SIG-M5 treated with dmso at 0.1 percent for 504 hours (cell line): ENCODE data around the gene ROCK2.

Experiments
- DNase-seq: peaks from one replicate; lab custom pipeline; 2025; ENCODE audit not compliant: unreplicated experiment; lab: John Stamatoyannopoulos, UW

The ROCK2 gene

DNA sequence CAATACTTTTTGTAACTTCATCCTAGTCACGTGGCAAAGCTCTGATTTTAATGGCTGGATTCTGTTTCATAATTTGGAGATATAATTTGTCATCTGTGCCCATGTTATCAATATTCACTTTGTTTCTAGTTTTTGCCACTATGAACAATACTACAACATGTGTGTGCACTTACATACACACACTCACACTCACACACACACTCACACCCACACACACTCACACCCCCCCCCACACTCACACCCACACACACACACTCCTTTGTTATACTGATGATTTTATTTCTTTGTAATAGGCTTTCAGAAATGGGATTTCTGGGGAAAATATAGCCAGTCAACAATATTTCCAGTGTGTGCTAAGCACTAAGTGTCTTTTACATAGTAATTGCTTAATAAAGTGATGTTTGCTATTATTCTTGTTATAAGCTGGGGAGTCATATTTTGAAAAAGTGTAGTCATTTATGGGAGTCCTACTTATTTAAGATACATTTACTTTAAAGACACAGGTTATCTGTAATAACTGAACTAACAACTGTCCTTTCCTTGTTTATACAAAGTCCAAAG is 22.8 kb upstream of the ROCK2 start:
- DNase-seq, result no peak

DNA sequence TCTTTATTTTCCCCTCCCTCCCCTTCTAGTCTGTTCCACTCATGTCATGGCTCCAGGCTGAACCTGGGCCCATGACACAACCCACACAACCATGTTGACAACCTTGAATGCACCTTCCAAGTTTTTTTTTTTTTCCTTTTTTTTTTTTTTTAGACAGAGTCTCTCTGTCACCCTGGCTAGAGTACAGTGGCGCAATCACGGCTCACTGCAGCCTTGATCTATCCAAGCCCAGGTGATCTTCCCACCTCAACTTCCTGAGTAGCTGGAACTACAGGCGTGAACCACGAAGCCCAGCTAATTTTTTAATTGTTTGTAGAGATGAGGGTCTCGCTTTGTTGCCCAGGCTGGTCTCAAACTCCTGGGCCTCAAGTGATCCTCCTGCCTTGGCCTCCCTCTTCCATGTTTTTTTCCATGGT is 21.9 kb upstream of the ROCK2 start:
- DNase-seq, result no peak

DNA sequence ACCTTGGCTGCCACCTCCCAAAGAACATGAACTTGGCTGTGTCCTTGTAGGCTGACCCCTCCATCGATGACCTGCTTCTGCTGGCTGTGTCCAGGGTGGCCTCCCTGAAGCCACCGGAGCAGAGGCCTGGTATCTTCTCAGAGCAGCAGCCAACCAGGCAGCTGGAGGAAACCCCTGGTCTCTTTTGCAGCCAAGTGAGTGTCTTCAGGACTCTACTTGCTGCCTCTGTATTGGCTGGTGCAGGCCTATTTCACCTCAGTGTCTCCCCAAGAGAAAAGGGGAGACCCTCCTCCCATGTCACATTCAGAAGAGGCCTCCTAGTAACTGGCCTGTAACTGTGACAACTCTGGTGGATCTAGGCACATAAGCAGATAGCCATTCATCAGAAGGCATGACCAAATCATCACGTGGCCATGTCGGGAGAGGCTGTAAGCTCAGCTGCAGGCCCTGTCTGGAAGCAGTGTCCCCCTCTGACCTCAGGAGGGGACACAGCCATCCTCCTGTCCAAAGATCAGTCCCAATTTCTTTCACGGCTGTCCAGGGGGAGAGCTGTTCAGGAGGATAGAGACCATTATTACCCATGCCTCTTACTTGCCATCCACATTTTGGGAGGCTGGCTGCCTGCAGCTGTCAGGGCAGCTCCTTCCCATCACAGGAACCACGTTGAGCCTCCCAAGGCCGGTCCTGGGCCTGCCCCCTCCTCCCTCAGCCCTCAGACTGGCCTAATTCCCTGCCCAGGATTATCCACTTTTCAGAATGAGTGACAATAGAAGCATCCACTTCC is 20.9 kb upstream of the ROCK2 start:
- no peak for DNase-seq

GRCh38 chr2:11364565-11364887 is 20.1 kb upstream of the ROCK2 start:
- DNase-seq, result no peak

DNA sequence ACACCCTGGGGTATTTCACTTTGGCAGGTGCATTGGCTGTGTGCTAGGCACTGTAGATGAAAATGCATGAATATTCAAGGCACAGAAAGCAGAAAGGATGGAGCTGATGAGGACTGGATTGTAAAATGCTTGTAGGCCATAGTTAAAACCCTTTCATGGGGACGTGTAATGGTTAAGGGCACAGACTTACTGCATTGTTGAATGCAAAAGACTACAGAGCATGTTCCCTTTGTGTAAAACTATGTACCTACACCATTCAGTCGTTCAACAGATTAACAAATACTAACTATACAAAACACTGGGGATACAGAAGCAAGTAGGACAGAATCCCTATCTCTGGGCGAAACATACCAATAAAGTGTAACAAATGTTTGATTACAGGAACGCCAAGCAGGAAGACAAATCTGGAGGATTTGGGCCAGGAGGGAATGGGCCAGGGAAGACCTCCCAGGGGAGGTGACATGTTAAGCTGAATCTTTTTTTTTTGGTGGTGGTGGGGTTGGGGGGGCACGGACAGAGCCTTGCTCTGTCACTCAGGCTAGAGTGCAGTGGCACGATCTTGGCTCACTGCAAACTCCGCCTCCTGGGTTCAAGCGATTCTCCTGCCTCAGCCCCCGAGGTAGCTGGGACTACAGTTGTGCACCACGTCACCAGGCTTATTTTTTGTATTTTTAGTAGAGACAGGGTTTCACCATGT is 19.6 kb upstream of the ROCK2 start:
- no peak for DNase-seq

DNA sequence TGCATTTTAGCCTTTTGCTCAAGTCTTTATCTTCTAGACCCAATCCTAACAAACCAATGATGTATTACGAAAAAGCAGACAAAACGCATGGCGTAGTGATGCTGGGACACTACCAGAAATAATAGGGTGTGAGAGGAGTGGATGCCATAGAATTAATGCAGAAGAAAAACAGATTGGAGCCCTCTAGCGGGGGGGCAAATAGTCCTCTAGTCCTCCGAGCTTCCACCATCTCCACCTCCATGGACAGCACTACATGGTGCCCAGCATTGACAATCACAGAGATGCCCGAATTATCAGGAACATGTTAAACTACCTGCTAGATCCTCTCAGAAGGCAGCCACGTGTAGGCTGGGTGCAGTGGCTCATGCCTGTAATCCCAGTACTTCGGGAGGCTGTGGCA is 15.4 kb upstream of the ROCK2 start:
- no peak for DNase-seq

GRCh38 chr2:11357428-11357972 is 13.1 kb upstream of the ROCK2 start:
- no peak for DNase-seq

DNA sequence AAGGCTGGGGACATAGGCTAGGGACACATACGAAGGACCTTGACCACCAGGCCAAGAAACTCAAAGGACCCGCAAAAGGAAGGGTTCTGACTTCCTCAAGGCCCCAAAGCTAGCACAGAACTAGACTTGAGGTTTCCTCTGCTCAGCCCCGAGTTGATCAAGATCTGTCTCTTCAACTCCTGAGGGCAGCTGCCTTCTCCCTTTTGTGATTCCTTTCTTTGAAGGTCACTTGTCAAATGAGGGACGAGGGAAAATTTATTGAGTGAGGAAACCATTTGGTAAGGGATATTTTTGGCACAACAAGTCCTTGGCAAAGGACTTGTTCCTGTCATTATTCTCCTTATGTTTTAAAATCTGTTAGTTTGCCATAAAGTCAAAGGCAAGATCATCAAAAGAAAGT is 12.3 kb upstream of the ROCK2 start:
- no peak for DNase-seq

GRCh38 chr2:11355194-11356053 is 11.0 kb upstream of the ROCK2 start:
- no peak for DNase-seq

DNA sequence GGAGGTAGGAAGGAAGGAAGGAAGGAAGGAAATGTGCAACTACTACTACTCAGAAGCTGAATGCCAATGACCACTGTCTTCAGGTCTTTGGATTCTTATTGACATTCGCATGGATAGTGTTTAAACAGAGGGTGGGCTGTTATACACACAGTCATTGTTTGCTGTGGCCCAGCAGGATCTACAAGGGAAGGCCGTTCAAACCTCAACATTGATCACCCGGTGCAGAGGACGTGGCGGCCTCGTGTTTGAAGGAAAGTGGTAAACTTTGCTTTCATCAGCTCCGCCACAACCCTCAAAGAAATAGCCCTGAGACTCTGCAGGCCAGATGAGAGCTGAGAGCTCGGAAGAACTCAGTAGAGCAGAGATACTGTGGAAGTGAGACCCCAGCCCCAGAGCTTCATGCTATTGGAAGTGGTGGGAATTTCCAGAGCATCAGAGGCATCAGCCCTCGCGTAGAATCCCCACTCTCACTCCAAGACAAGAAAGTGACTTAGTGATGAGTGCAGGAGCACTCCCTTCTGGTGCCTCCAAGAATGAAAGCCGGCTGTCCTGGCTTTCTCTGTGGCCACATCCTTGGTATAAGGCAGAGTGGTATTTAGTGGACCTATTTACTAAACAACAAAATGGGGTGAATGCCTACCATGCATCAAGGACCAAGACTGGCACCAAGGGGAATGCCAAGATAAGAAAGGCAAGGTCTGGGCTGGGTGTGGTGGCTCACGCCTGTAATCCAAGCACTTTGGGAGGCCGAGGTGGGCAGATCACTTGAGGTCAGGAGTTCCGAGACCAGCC is 10.1 kb upstream of the ROCK2 start:
- no peak for DNase-seq

DNA sequence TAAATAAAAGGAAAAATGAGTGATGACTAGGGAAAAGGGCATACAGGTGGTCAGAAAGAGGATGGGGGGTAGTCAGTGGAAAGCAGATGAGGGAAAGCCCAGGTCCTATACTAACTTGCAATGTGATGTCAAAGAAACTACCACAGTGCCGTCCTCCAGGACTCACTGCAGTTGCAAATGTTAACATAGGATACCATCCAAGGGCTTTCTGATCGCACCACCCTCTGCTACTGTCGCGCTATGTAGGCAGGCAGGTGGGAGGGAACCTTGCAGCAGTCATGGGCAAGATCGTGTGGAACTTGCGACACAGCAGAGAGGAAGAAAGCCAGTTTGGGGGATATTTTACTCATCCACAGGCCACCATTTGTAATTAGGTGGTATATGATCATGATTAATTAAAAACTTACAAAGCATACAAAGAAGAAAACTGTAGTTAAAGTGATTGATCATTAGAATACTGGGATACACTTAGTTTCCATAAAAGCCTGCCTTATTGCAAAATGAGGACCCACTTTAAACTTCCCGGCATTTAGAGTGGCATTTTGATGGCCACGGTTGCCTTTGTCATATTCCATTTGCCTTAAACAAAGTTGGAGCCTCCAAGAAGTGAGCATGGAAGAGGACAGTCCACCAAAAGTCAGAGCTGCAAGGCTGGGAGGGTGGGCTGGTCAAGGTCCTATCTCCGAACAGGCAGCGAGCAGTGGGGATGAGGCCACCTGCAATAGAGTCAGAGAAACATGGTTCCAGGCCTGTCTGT is 8.5 kb upstream of the ROCK2 start:
- DNase-seq, result no peak

GRCh38 chr2:11348209-11348749 is 3.8 kb upstream of the ROCK2 start:
- DNase-seq, result no peak

DNA sequence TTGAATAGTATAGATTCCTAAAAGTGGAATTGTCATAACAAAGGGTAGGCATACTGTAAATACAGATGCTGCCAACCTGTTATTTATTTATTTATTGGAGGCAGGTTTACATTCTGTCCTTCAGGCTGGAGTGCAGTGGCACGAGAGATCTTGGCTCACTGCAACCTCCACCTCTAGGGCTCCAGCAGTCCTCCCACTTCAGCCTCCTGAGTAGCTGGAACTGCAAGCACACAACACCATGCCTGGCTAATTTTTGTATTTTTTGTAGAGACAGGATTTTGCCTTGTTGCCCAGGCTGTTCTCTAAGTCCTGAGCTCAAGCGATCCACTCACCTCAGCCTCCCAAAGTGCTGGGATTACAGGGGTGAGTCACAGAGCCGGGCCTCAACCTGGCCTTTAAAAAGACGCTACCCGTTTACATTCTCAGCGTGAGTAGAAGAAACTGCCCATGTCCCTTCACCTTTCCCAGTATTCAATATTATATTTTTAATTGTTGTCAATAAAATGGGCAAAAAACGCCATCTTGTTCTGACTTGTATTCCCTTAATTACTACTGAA is 3.0 kb upstream of the ROCK2 start:
- DNase-seq, result no peak

DNA sequence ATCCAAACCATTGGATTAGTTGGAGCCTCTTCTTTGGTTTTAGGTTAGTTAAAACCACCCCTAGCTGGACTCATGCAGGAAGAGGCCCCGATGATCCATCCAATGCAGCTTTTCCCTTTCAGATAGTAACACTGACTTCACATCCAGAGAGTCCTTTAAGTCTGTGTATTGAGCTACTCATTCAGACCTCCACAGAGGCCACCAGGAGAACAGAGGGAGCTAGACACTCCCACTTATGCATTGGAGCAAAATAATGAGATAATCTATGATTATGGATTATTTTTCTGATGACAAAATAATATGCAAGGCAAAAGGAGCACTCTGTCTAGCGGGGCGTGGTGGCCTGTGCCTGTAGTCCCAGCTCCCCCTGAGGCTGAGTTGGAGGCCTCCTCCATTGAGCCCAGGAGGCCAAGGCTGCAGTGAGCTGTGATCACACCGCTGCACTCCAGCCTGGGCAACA is 1.6 kb upstream of the ROCK2 start:
- DNase-seq, result no peak

DNA sequence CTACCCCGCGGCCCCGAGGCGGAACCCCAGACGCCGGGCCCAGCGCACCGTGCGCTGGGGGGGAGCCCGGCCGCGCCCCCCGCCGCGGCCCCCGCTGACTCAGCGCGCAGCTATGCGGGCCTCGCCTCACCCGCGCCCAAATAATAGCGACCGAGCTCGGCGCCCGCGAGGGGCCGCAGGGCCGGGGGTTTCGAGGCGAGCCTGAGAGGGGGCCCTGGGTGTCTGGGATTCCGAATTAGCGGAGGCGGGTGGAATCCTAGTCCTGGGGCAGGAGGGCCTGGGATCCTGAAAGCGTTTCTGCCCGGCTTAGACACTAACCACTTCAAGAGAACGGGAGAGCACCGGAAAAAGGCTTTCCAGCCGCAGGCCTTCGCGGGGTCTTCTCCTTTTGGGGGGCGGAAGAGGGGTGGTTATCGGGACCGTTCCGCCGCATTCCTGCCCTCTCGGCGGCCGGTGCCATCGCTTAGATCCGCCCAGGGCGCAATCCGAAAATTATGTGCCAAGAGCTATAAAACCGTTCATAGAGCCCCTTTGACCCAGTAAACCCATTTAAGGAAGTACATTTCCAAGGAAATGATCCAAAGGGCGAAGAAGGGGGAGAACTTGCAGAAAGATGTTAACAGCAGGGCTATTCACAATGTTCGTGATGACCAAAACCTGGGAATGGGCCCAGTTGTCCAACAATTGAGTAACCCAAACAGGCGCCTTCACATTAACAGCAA is 681 bp upstream of the ROCK2 start:
- peak; percentile 31 for DNase-seq

DNA sequence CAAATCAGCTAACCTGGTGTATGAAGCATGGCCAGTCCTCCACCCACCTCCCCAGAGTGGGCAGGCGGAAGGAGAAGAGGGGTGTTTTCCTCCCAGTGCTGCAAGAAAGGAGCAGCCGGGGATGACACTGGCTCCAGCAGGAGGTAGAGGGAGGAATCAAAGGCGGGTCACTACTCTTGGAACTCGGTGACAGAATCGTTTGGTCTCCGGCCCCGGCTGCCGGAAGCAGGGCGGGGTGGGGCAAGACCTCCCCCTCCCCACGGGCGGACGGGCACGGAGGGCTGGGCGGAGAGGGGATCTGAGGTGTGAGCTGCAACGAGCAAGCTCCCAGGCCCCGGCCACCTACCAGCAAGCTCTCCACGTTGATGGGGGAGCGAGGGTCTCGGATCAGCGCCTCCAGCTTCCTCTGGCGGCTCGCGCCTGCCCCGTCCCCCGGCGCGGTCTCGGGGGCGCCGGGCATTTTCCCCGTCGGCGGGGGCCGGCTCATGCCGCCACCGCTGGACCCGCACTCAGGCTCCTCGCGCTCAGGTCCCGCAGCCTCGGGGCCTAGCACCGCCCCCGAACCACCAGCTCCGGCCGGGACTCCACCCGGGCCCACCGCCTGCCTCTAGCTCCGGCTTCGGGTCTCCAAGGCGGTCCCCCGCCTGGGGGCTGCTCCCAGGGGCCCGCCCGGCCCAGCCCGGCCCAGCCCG is 640 bp downstream of the ROCK2 start:
- DNase-seq, result peak; percentile 23

- no peak for DNase-seq
Measured at GRCh38 chr2:11343368-11343649, 1.1 kb downstream of the ROCK2 start.
